Testis (tissue), 2 donors: ENCODE measurements around the gene SOD2.

Experiments used
- POLR2A ChIP-seq: fragments of 450-650 bp; IDR thresholded peaks from one replicate; pipeline ENCODE4 v1.6.1; 2017; ENCODE audit warnings: antibody characterized with exemption, mild to moderate bottlenecking, moderate library complexity
- TF ChIP-seq, protein P1 (sequence below), 3 experiments: fragments of 450-650 bp in 2 of 3; fragments of 200-600 bp in 1 of 3; sonication (generic) in 1 of 3; IDR thresholded peaks; one replicate each; pipeline ENCODE4 v1.5.1; 2016 to 2019; ENCODE audit warnings: antibody characterized with exemption in 3 of 3, mild to moderate bottlenecking in 2 of 3, moderate library complexity in 1 of 3

- TF ChIP-seq, protein P1, sequence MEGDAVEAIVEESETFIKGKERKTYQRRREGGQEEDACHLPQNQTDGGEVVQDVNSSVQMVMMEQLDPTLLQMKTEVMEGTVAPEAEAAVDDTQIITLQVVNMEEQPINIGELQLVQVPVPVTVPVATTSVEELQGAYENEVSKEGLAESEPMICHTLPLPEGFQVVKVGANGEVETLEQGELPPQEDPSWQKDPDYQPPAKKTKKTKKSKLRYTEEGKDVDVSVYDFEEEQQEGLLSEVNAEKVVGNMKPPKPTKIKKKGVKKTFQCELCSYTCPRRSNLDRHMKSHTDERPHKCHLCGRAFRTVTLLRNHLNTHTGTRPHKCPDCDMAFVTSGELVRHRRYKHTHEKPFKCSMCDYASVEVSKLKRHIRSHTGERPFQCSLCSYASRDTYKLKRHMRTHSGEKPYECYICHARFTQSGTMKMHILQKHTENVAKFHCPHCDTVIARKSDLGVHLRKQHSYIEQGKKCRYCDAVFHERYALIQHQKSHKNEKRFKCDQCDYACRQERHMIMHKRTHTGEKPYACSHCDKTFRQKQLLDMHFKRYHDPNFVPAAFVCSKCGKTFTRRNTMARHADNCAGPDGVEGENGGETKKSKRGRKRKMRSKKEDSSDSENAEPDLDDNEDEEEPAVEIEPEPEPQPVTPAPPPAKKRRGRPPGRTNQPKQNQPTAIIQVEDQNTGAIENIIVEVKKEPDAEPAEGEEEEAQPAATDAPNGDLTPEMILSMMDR (IDR thresholded peaks at IDR 0.05) = no peak
- TF ChIP-seq POLR2A = no peak
Observed at GRCh38 chr6:159695984-159696383, 2.9 kb upstream of the SOD2 start.
